ENCODE measurements around the gene NDEL1. TPM values are rescaled to one million over a fixed set of nuclear protein-coding genes. Genes with fewer than 3 reads are reported as not detected.
"Not testable (repeated sequence)": the region's sequence is repeated elsewhere in the genome, so short reads cannot be mapped to it uniquely, and the experiment has no call there.

NDEL1 gene
- total RNA-seq, 1 experiment from 2014 or later = 78.4 TPM

- Histone ChIP-seq H2AFZ (no peak overlapping the region), H3K9me2 (ENCODE audit: insufficient read depth) (no peaks in the 10 kb centered on the region), H3K4me3 (no peak overlapping the region), H3K9me3 (ENCODE audit: insufficient read depth, low read depth) (no peaks in the 10 kb centered on the region), H3K4me2 (no peak overlapping the region), H3K27ac (peak overlapping the region; percentile 53), H3K79me2 (ENCODE audit: low read depth) (no peaks in the 10 kb centered on the region), H4K20me1 (ENCODE audit: insufficient read depth) (no peaks in the 10 kb centered on the region), H3K27me3 (ENCODE audit: insufficient read depth, low read depth) (no peaks in the 10 kb centered on the region), H3K4me1 (replicated peaks; ENCODE audit: insufficient read depth) (peaks cover 30% of the 10 kb centered on the region), H3K36me3 (ENCODE audit: low read depth) (no peaks in the 10 kb centered on the region), H3F3A (ENCODE audit: insufficient read depth, low read depth) (peaks cover 17% of the 10 kb centered on the region; the same call in 1 of the 2 replicates)
- TF ChIP-seq EZH2 (IDR thresholded peaks at IDR 0.05; ENCODE audit: low read depth) = no peak
- TF ChIP-seq CTCF (conservative IDR thresholded peaks at IDR 0.05) = no peak
- CTCF ChIA-PET = no interaction called here
- TSS peak; percentile 25 for BruUV-seq (replicated peaks)
- POLR2A ChIA-PET (ENCODE audit: unreplicated experiment) = no interaction called here
- intact Hi-C loops (cut with micrococcal nuclease; ENCODE audit: unreplicated experiment) = no loop called here
- no peak for DNase-seq
Observed at GRCh38 chr17:8392674-8393469, 42.8 kb upstream of the NDEL1 start.

GRCh38 chr17:8393470-8394231 is 42.0 kb upstream of the NDEL1 start:
- peak overlapping the region; percentile 53 for H3K27ac ChIP-seq
- no peaks in the 10 kb centered on the region for H3K79me2 ChIP-seq (ENCODE audit: low read depth)

GRCh38 chr17:8394497-8394896 is 41.2 kb upstream of the NDEL1 start:
- POLR2A ChIA-PET (ENCODE audit: unreplicated experiment) = interaction anchor here (0.6 kb wide), 1 partner anchor 13 kb away, joined by 5 read pairs; no protein-coding TSS in a partner anchor

More at GRCh38 chr17:8393470-8394231, 42.0 kb upstream of the NDEL1 start:
- peaks cover 17% of the 10 kb centered on the region; the same call in 1 of the 2 replicates for H3F3A ChIP-seq (ENCODE audit: insufficient read depth, low read depth)
- CTCF ChIA-PET = interaction anchor here (0.5 to 1.0 kb wide), 2 partner anchors 10 to 146 kb away, joined by 4 to 6 read pairs; partner anchors contain the start of gene CTC1
- intact Hi-C loops (cut with micrococcal nuclease; ENCODE audit: unreplicated experiment) = no loop called here
- no peaks in the 10 kb centered on the region for H3K9me2 ChIP-seq (ENCODE audit: insufficient read depth)
- no peaks in the 10 kb centered on the region for H4K20me1 ChIP-seq (ENCODE audit: insufficient read depth)
- TF ChIP-seq CTCF (conservative IDR thresholded peaks at IDR 0.05) = no peak
- no peak for TF ChIP-seq EZH2 (IDR thresholded peaks at IDR 0.05; ENCODE audit: low read depth)
- peak; percentile 50 to 83 for DNase-seq
- no peaks in the 10 kb centered on the region for H3K9me3 ChIP-seq (ENCODE audit: insufficient read depth, low read depth)
- peaks cover 34% of the 10 kb centered on the region for H3K4me1 ChIP-seq (replicated peaks; ENCODE audit: insufficient read depth)
- POLR2A ChIA-PET (ENCODE audit: unreplicated experiment) = interaction anchor here (0.6 to 0.7 kb wide), 2 partner anchors 10 to 12 kb away, joined by 5 to 6 read pairs; no protein-coding TSS in a partner anchor
- BruUV-seq (replicated peaks) = no TSS peak
- H3K27me3 ChIP-seq (ENCODE audit: insufficient read depth, low read depth) = no peaks in the 10 kb centered on the region
- no peaks in the 10 kb centered on the region for H3K36me3 ChIP-seq (ENCODE audit: low read depth)
- H3K4me3 ChIP-seq = no peak overlapping the region
- peak overlapping the region; percentile 19; the same call in 1 of the 2 replicates for H3K4me2 ChIP-seq
- H2AFZ ChIP-seq = no peak overlapping the region

More at GRCh38 chr17:8394497-8394896, 41.2 kb upstream of the NDEL1 start:
- peaks cover 17% of the 10 kb centered on the region; the same call in 1 of the 2 replicates for H3F3A ChIP-seq (ENCODE audit: insufficient read depth, low read depth)
- H3K4me3 ChIP-seq; H4K20me1 ChIP-seq (ENCODE audit: insufficient read depth); H3K9me2 ChIP-seq (ENCODE audit: insufficient read depth); H3K4me2 ChIP-seq; H3K9me3 ChIP-seq (ENCODE audit: insufficient read depth, low read depth); H2AFZ ChIP-seq; H3K36me3 ChIP-seq (ENCODE audit: low read depth); H3K27me3 ChIP-seq (ENCODE audit: insufficient read depth, low read depth); DNase-seq; H3K79me2 ChIP-seq (ENCODE audit: low read depth); intact Hi-C loops (cut with micrococcal nuclease; ENCODE audit: unreplicated experiment): not testable (repeated sequence)
- peak overlapping the region; percentile 53; the same call in 1 of the 2 replicates for H3K27ac ChIP-seq
- TSS peak; percentile 19 for BruUV-seq (replicated peaks)
- CTCF ChIA-PET = interaction anchor here (0.5 to 1.0 kb wide), 3 partner anchors 11 to 147 kb away, joined by 3 to 6 read pairs (median 4); partner anchors contain the start of gene CTC1
- H3K4me1 ChIP-seq (replicated peaks; ENCODE audit: insufficient read depth) = peaks cover 34% of the 10 kb centered on the region
